Fibroblast of the aortic adventitia (primary cell): Measurements from ENCODE around the gene RIPPLY2. TPM values are rescaled to one million over a fixed set of nuclear protein-coding genes. Genes with fewer than 3 reads are reported as not detected.

Experiments
- DNase-seq: peaks from one replicate; pipeline ENCODE4 v3.0.0-alpha.2; 2010; ENCODE audit warnings: low read depth
- H3K4me3 ChIP-seq: 2 replicates; pipeline ENCODE4 v1.5.1; 2011; ENCODE audit warnings: low read depth, mild to moderate bottlenecking, control low read depth, low read length, moderate library complexity
- total RNA-seq: library from RNA; depleted of rRNA; stranded (reverse); fragments of >200 nt; gene quantifications from 2 replicates; pipeline ENCODE4 v1.2.3, GENCODE V29; 2012; ENCODE audit warnings: low replicate concordance
- TF ChIP-seq, protein P1 (sequence below): IDR thresholded peaks from 2 replicates; pipeline ENCODE4 v1.5.1; 2011; ENCODE audit warnings: mild to moderate bottlenecking, low read length, control low read depth, inconsistent platforms; ENCODE audit not compliant: insufficient read depth

The RIPPLY2 gene
- total RNA-seq, 1 donor: not detected

GRCh38 chr6:83879746-83880145, 26.6 kb downstream of the RIPPLY2 start:
- DNase-seq: no peak
- no peak overlapping the region for H3K4me3 ChIP-seq
- TF ChIP-seq, protein P1, sequence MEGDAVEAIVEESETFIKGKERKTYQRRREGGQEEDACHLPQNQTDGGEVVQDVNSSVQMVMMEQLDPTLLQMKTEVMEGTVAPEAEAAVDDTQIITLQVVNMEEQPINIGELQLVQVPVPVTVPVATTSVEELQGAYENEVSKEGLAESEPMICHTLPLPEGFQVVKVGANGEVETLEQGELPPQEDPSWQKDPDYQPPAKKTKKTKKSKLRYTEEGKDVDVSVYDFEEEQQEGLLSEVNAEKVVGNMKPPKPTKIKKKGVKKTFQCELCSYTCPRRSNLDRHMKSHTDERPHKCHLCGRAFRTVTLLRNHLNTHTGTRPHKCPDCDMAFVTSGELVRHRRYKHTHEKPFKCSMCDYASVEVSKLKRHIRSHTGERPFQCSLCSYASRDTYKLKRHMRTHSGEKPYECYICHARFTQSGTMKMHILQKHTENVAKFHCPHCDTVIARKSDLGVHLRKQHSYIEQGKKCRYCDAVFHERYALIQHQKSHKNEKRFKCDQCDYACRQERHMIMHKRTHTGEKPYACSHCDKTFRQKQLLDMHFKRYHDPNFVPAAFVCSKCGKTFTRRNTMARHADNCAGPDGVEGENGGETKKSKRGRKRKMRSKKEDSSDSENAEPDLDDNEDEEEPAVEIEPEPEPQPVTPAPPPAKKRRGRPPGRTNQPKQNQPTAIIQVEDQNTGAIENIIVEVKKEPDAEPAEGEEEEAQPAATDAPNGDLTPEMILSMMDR: no peak

DNA sequence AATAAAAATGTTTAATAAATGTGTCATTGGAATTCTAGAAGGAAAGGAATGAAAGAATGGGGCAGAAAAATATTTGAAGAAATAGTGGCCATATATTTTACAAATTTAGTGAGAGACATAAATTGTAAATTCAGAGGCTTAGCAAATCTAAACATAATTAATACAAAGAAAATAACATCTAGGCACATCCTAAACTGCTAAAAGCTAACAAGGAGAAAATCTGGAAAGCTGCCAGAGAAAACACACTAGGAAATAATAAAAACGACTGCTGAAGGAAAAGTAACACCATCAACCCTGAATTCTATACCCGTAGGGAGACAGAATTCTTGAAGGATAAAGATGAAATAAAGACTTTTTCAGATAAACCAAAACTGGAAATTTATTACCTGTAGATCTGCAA, 30.1 kb downstream of the RIPPLY2 start:
- TF ChIP-seq, protein P1: no peak
- H3K4me3 ChIP-seq: no peak overlapping the region
- DNase-seq: no peak

DNA sequence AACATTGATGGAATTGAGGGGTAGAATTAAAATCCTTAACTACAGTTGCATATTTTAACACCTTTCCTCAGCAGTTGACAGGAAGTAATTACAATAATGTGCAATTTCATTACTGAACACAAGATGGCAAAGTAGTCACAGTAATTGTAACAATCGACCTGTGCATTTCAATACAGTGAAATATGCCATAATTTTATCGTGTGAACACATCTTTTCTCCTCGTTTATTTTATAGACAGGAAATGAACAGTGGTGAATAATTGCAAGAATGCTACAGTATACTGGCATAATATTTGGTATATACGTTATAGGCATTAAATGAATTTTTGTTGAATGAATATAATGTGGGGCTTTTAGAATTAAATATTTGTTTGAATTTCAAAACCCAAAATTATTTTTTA, 31.4 kb downstream of the RIPPLY2 start:
- H3K4me3 ChIP-seq: no peak overlapping the region
- TF ChIP-seq, protein P1: peak; percentile 54
- DNase-seq: peak; percentile 70

GRCh38 chr6:83885984-83886383, 32.8 kb downstream of the RIPPLY2 start:
- no peak overlapping the region for H3K4me3 ChIP-seq
- TF ChIP-seq, protein P1: no peak
- DNase-seq: no peak

DNA sequence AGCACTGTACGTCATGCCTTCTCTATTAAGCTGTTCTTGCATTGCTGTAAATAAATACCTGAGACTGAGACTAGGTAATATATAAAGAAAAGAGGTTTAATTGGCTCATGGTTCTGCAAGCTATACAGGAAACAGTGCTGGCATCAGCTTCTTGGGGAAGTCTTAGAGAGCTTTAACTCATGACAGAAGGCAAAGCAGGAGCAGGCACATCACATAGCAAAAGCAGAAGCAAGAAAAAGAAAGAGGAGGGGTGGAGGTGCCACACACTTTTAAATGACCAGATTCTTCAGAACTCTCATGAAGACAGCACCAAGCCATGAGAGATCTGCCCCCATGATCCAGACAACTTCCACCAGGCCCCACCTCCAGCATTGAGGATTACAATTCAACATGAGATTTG, 36.5 kb downstream of the RIPPLY2 start:
- TF ChIP-seq, protein P1: no peak
- H3K4me3 ChIP-seq: no peak overlapping the region
- no peak for DNase-seq

DNA sequence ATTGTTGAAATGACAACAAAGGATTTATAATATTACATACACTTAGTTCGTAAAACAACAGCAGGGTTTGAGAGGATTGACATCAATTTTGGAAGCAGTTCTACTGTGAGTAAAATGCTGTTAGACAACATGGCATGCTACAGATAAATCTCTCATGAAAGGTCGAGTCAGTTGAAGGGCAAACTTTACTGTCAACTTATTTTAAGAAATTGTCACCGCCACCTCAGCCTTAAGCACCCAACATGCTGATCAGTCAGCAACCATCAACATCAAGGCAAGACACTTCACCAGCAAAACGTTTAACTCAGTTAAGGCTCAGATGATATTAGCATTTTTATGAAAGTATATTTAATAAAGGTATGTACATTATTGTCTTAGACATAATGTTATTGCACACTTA, 37.4 kb downstream of the RIPPLY2 start:
- TF ChIP-seq, protein P1: no peak
- H3K4me3 ChIP-seq: no peak overlapping the region
- no peak for DNase-seq

DNA sequence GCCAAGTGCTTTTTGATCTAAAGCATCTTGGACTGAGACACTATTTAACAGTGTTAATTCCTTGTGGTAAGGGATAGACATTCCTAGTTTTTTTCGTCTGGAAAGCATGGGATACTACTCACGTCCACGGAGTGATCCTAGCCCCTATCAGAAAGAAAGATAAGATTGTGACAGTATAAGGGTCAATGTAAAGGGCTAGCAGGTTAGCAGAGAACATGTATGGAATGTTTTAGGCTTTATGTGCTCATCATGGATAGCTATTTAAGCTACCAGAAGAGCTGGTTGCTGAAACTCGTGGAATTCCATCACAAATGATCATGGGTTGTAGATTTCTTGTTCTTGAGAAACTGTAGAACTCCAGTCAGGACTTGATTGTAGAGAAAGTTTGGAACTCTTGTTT, 38.4 kb downstream of the RIPPLY2 start:
- no peak overlapping the region for H3K4me3 ChIP-seq
- DNase-seq: no peak
- TF ChIP-seq, protein P1: no peak
